H1 (cell line): ENCODE measurements around the gene CTBP2. TPM values are rescaled to one million over a fixed set of nuclear protein-coding genes. Genes with fewer than 3 reads are reported as not detected.

Experiments used
- BCL11A ChIP-seq, 2 experiments: IDR thresholded peaks; one replicate each; pipeline ENCODE4 v1.6.1; 2011; ENCODE audit warnings: low read depth in 2 of 2, low read length in 2 of 2, mild to moderate bottlenecking in 2 of 2
- JUN ChIP-seq: IDR thresholded peaks from 2 replicates; pipeline ENCODE4 v1.6.1; 2011; ENCODE audit warnings: low read depth, mild to moderate bottlenecking, improper control_type of control experiment, low read length
- POLR2A ChIP-seq, 2 experiments: IDR thresholded peaks; 1 replicate in 1 of 2; 2 replicates in 1 of 2; pipeline ENCODE4 v1.6.1; 2011; ENCODE audit warnings: low read depth in 2 of 2, low read length in 2 of 2, mild to moderate bottlenecking in 2 of 2; ENCODE audit errors: control extremely low read depth in 1 of 2
- TAF7 ChIP-seq: optimal IDR thresholded peaks from 2 replicates; pipeline ENCODE3; 2011; ENCODE audit warnings: low read depth, mild to moderate bottlenecking, inconsistent platforms, low read length, moderate library complexity, borderline replicate concordance
- polyA plus RNA-seq, 7 experiments: library from polyadenylated mRNA; depleted of rRNA in 3 of 7; stranded (reverse) in 5 of 7; unstranded in 2 of 7; fragments of >200 nt in 5 of 7; fragments of 200-250 nt in 2 of 7; gene quantifications; 1 replicate in 5 of 7; 2 replicates in 1 of 7; 4 replicates in 1 of 7; pipeline versions ENCODE4 v1.2.1 to v1.2.3, GENCODE V29; 2011 to 2013; ENCODE audit warnings: missing spikeins in 2 of 7, mixed read lengths in 2 of 7
- total RNA-seq: library from RNA; stranded (reverse); fragmentation: NEBNext Ultra II Directional; extraction: Animal tissue kit (Norgen Biotek cat#: 25700); gene quantifications from 2 replicates; pipeline ENCODE4 v1.2.1, GENCODE V29; 2021
- TF ChIP-seq, protein P1 (sequence below), 3 experiments: IDR thresholded peaks; 1 replicate in 2 of 3; 2 replicates in 1 of 3; pipeline versions ENCODE4 v1.5.1 to v1.6.1; 2011; ENCODE audit warnings: low read length in 3 of 3, mild to moderate bottlenecking in 3 of 3, inconsistent platforms in 2 of 3, low read depth in 1 of 3, moderate library complexity in 1 of 3; ENCODE audit not compliant: insufficient read depth in 1 of 3; ENCODE audit errors: control extremely low read depth in 1 of 3

The CTBP2 gene
- total and polyA plus RNA-seq, 2 of the 8 experiments (the other 6 are each of a cell fraction or from before 2014, with no cell fraction given): 208 to 221 TPM

DNA sequence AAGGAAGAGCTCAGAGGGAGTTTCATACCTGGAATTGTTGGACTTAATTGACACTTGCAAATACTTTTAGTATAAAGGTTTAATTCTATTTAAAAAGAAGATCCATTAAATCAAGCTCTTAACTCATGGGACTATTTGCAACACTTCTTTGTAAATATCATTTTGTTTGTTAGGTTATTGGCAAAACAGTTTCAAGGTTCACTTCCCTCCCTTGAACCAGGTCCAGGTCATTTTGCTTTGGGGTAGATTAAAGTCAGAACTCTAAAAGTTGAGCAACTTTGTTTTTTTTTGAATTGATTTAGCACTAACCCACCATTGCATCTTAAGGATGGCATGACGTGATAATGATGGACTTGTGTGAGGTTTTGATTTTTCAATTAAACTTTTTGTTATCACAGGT lies 172.6 kb downstream of the CTBP2 start (continued):
- TF ChIP-seq, protein P1, sequence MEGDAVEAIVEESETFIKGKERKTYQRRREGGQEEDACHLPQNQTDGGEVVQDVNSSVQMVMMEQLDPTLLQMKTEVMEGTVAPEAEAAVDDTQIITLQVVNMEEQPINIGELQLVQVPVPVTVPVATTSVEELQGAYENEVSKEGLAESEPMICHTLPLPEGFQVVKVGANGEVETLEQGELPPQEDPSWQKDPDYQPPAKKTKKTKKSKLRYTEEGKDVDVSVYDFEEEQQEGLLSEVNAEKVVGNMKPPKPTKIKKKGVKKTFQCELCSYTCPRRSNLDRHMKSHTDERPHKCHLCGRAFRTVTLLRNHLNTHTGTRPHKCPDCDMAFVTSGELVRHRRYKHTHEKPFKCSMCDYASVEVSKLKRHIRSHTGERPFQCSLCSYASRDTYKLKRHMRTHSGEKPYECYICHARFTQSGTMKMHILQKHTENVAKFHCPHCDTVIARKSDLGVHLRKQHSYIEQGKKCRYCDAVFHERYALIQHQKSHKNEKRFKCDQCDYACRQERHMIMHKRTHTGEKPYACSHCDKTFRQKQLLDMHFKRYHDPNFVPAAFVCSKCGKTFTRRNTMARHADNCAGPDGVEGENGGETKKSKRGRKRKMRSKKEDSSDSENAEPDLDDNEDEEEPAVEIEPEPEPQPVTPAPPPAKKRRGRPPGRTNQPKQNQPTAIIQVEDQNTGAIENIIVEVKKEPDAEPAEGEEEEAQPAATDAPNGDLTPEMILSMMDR (IDR thresholded peaks at IDR 0.05; ENCODE audit: control extremely low read depth in 1 of 3, insufficient read depth in 1 of 3, low read depth in 1 of 3, low read length in 3 of 3): no peak
- TF ChIP-seq TAF7 (no peak), JUN (no peak), POLR2A (IDR thresholded peaks at IDR 0.05; ENCODE audit: control extremely low read depth in 1 of 2, low read depth in 2 of 2, low read length in 2 of 2) (no peak), BCL11A (IDR thresholded peaks at IDR 0.05; ENCODE audit: low read depth in 2 of 2, low read length in 2 of 2) (no peak)
